ENCODE data around the gene TMEM235.

DNA sequence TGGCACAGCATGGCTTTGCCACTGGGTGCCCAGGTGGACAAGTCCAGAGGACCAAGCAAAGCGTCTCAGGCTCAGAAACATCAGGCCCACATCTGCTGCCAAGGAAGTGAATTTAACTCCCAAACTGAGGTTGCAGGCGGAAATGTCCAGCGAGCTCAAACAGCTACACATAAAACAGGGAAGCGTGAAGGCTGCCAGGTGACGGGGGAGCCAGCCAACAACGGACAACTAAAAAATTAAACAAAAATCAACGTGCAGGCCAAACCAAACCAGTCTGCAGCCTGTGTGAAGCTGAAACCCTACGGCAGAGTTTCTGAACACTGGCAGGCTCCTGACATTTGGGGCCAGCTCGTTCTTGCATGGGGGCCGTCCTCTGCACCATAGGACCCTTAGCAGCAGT, 47.1 kb upstream of the TMEM235 start:
- TF ChIP-seq POU2F2 (IDR thresholded peaks at IDR 0.05; ENCODE audit: low read depth, low read length) (no peak), POLR2AphosphoS5 (IDR thresholded peaks at IDR 0.05; ENCODE audit: low read depth, low read length) (no peak), PAX5 (IDR thresholded peaks at IDR 0.05; ENCODE audit: insufficient read depth, low read length, severe bottlenecking) (no peak)
